HG03095 (cell line): ENCODE measurements around the gene CTTNBP2NL.

Experiments used
- ATAC-seq: cut with Tn5 transposase; IDR thresholded peaks from one replicate; pipeline ENCODE4 v1.9.1; 2021; ENCODE audit warnings: moderate library complexity; ENCODE audit not compliant: unreplicated experiment

Gene CTTNBP2NL

GRCh38 chr1:112505400-112505785 lies 109.4 kb downstream of the CTTNBP2NL start:
- no peak for ATAC-seq

- ATAC-seq: no peak
These were observed 109.9 kb downstream of the CTTNBP2NL start for GRCh38 chr1:112505878-112506277.

GRCh38 chr1:112506306-112506705 lies 110.3 kb downstream of the CTTNBP2NL start:
- no peak for ATAC-seq

GRCh38 chr1:112506731-112507130 lies 110.7 kb downstream of the CTTNBP2NL start:
- no peak for ATAC-seq

GRCh38 chr1:112507336-112507735 lies 111.3 kb downstream of the CTTNBP2NL start:
- ATAC-seq: no peak

- no peak for ATAC-seq
These were observed 111.9 kb downstream of the CTTNBP2NL start for GRCh38 chr1:112507921-112508277.

GRCh38 chr1:112508278-112509004 lies 112.4 kb downstream of the CTTNBP2NL start, which contains the start of gene WNT2B:
TSS of gene WNT2B (plus strand) at chr1:112508965. CDS start at chr1:112509263, 298 bp downstream.
- ATAC-seq: no peak

- no peak for ATAC-seq
These were observed 113.1 kb downstream of the CTTNBP2NL start for GRCh38 chr1:112509005-112509659.

- no peak for ATAC-seq
These were observed 113.7 kb downstream of the CTTNBP2NL start for GRCh38 chr1:112509660-112510178.

- no peak for ATAC-seq
These were observed 114.3 kb downstream of the CTTNBP2NL start for GRCh38 chr1:112510340-112510739.
